Peyer's patch (tissue), 4 donors: ENCODE measurements around the gene KANSL3.

Experiments
- CTCF ChIP-seq, 6 experiments: fragments of 450-650 bp in 4 of 6; fragments of 200-600 bp in 2 of 6; sonication (generic) in 1 of 6; IDR thresholded peaks; one replicate each; pipeline ENCODE4 v1.5.1; 2017 to 2019; ENCODE audit warnings: antibody characterized with exemption in 6 of 6, mild to moderate bottlenecking in 3 of 6, moderate library complexity in 1 of 6
- POLR2A ChIP-seq, 2 donors: fragments of 450-650 bp; IDR thresholded peaks; one replicate each; pipeline ENCODE4 v1.5.1; 2017; ENCODE audit warnings: antibody characterized with exemption in 2 of 2, mild to moderate bottlenecking in 2 of 2, moderate library complexity in 2 of 2

DNA sequence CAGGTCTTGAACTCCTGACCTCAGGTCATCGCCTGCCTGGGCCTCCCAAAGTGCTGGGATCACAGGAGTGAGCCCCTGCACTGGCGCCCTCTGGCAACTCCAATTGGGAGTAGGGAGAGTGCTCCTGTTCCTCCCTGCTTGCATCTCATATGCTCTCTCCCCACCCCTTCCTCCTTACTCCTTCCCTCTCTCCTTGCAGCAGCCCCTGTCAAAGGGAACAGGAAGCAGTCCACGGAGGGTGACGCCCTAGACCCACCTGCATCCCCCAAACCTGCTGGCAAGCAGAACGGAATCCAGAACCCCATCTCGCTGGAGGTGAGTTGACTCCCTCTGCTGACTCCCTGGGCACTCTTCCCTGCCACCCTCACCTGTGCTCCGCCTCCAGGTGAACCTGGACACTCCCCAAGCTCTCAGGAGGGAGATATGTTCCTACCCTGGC is 90.9 kb downstream of the KANSL3 start:
- TF ChIP-seq CTCF (IDR thresholded peaks at IDR 0.05) (no peak), POLR2A (IDR thresholded peaks at IDR 0.05) (no peak)
